ENCODE data around the gene GCNT1.

Gene GCNT1

GRCh38 chr9:76553680-76554079, 94.7 kb downstream of the GCNT1 start:
- no peaks in the 10 kb centered on the region for H3K36me3 ChIP-seq (ENCODE audit: control insufficient read depth in 2 of 2, insufficient read depth in 2 of 2, low read length in 2 of 2)
- H3K27ac ChIP-seq (ENCODE audit: low read depth in 2 of 2, low read length in 2 of 2) = no peak overlapping the region
- H3K4me3 ChIP-seq (ENCODE audit: low read length in 2 of 2) = no peak overlapping the region
- H3K9ac ChIP-seq (ENCODE audit: low read depth in 1 of 2, low read length in 2 of 2) = no peak overlapping the region
- H3K9me3 ChIP-seq (ENCODE audit: control insufficient read depth in 2 of 2, low read length in 2 of 2) = no peaks in the 10 kb centered on the region
- H3K27me3 ChIP-seq (ENCODE audit: control insufficient read depth in 2 of 2, insufficient read depth in 2 of 2, low read length in 2 of 2) = no peaks in the 10 kb centered on the region
- H3K4me1 ChIP-seq (ENCODE audit: control insufficient read depth in 2 of 2, insufficient read depth in 2 of 2, low read length in 2 of 2) = peaks cover 0 to 3% of the 10 kb centered on the region in 2 donors

Data from mucosa of rectum (tissue), 2 donors.